H9 (cell line): ENCODE results near the gene GRIP1. TPM values are rescaled to one million over a fixed set of nuclear protein-coding genes. Genes with fewer than 3 reads are reported as not detected.

Source experiments
- DNase-seq: peaks from one replicate; pipeline ENCODE4 v3.0.0-alpha.2; 2017
- H2AFZ ChIP-seq: one replicate; pipeline ENCODE4 v1.6.1; 2013; ENCODE audit warnings: mild to moderate bottlenecking, low read length, control low read depth, moderate library complexity
- H2AK5ac ChIP-seq: 2 replicates; pipeline ENCODE4 v1.6.1; 2013; ENCODE audit warnings: low read length, control low read depth, mixed read lengths; ENCODE audit not compliant: insufficient read length
- H2BK120ac ChIP-seq: one replicate; pipeline ENCODE4 v1.6.1; 2013; ENCODE audit warnings: low read depth, mild to moderate bottlenecking, low read length, control low read depth, inconsistent platforms; ENCODE audit not compliant: poor library complexity, severe bottlenecking
- H2BK12ac ChIP-seq: 2 replicates; pipeline ENCODE4 v1.6.1; 2013; ENCODE audit warnings: low read length, control low read depth, mixed read lengths, low read depth; ENCODE audit not compliant: insufficient read length
- H2BK15ac ChIP-seq: 2 replicates; pipeline ENCODE4 v1.6.1; 2013; ENCODE audit warnings: low read depth, low read length, control low read depth
- H2BK20ac ChIP-seq: one replicate; pipeline ENCODE4 v1.6.1; 2013; ENCODE audit warnings: low read depth, mild to moderate bottlenecking, low read length, control low read depth, inconsistent platforms; ENCODE audit not compliant: poor library complexity, severe bottlenecking
- H2BK5ac ChIP-seq: 2 replicates; pipeline ENCODE4 v1.6.1; 2013; ENCODE audit warnings: low read length, control low read depth, mixed read lengths; ENCODE audit not compliant: insufficient read length
- H3K14ac ChIP-seq: 2 replicates; pipeline ENCODE4 v1.6.1; 2013; ENCODE audit warnings: low read length, control low read depth; ENCODE audit not compliant: insufficient read depth
- H3K18ac ChIP-seq: 2 replicates; pipeline ENCODE4 v1.6.1; 2013; ENCODE audit warnings: low read depth, mild to moderate bottlenecking, mixed read lengths, low read length, control low read depth; ENCODE audit not compliant: insufficient read length
- H3K23ac ChIP-seq: 2 replicates; pipeline ENCODE4 v1.6.1; 2013; ENCODE audit warnings: low read length, control low read depth, mixed read lengths, low read depth; ENCODE audit not compliant: insufficient read length
- H3K23me2 ChIP-seq: 2 replicates; pipeline ENCODE4 v1.6.1; 2013; ENCODE audit warnings: low read depth, mild to moderate bottlenecking, mixed read lengths, low read length, control low read depth; ENCODE audit not compliant: insufficient read length, poor library complexity, severe bottlenecking
- H3K27ac ChIP-seq: 2 replicates; pipeline ENCODE4 v1.5.1; 2013; ENCODE audit warnings: low read length, control low read depth, mixed read lengths, low read depth; ENCODE audit not compliant: insufficient read length
- H3K27me3 ChIP-seq: 2 replicates; pipeline ENCODE4 v1.6.1; 2013; ENCODE audit warnings: low read length, control low read depth, inconsistent platforms; ENCODE audit not compliant: insufficient read depth
- H3K4ac ChIP-seq: 2 replicates; pipeline ENCODE4 v1.6.1; 2013; ENCODE audit warnings: low read depth, mild to moderate bottlenecking, control low read depth, inconsistent platforms, low read length, moderate library complexity
- H3K4me1 ChIP-seq: 2 replicates; pipeline ENCODE4 v1.6.1; 2013; ENCODE audit warnings: low read length, control low read depth, inconsistent platforms; ENCODE audit not compliant: insufficient read depth
- H3K4me2 ChIP-seq: 2 replicates; pipeline ENCODE4 v1.6.1; 2013; ENCODE audit warnings: low read length, control low read depth, mixed read lengths; ENCODE audit not compliant: insufficient read length, insufficient read depth
- H3K56ac ChIP-seq: 2 replicates; pipeline ENCODE4 v1.6.1; 2013; ENCODE audit warnings: low read depth, mild to moderate bottlenecking, mixed read lengths, low read length, control low read depth; ENCODE audit not compliant: insufficient read length
- H3K79me1 ChIP-seq: 2 replicates; pipeline ENCODE4 v1.6.1; 2013; ENCODE audit warnings: low read depth, mild to moderate bottlenecking, moderate library complexity, low read length, control low read depth, inconsistent platforms; ENCODE audit not compliant: insufficient read depth, poor library complexity, severe bottlenecking
- H3K79me2 ChIP-seq: 2 replicates; pipeline ENCODE4 v1.6.1; 2013; ENCODE audit warnings: low read length, control low read depth, inconsistent platforms; ENCODE audit not compliant: insufficient read depth
- H3K9ac ChIP-seq: 2 replicates; pipeline ENCODE4 v1.6.1; 2013; ENCODE audit warnings: low read length, control low read depth, mixed read lengths; ENCODE audit not compliant: insufficient read length; ENCODE audit errors: extremely low read depth
- H3K9me3 ChIP-seq: one replicate; pipeline ENCODE4 v1.6.1; 2013; ENCODE audit warnings: low read depth, low read length, inconsistent platforms; ENCODE audit not compliant: control insufficient read depth
- H3T11ph ChIP-seq: one replicate; pipeline ENCODE4 v1.6.1; 2013; ENCODE audit warnings: mild to moderate bottlenecking, low read length, control low read depth, inconsistent platforms
- H4K20me1 ChIP-seq: one replicate; pipeline ENCODE4 v1.6.1; 2013; ENCODE audit not compliant: control insufficient read depth, insufficient read length, insufficient read depth
- H4K5ac ChIP-seq: 2 replicates; pipeline ENCODE4 v1.6.1; 2013; ENCODE audit warnings: low read depth, mild to moderate bottlenecking, mixed read lengths, low read length, control low read depth; ENCODE audit not compliant: insufficient read length
- H4K8ac ChIP-seq: replicated peaks from 2 replicates; pipeline ENCODE4 v1.6.1; 2013; ENCODE audit warnings: low read length, control low read depth, mixed read lengths, low read depth; ENCODE audit not compliant: insufficient read length
- H4K91ac ChIP-seq: 2 replicates; pipeline ENCODE4 v1.6.1; 2013; ENCODE audit warnings: low read depth, mild to moderate bottlenecking, moderate library complexity, mixed read lengths, low read length, control low read depth; ENCODE audit not compliant: insufficient read length
- H3K27ac Mint-ChIP-seq, 3 experiments: 2 replicates in 2 of 3; 3 replicates in 1 of 3; pipeline ENCODE4 v1.8.0; 2020 to 2021; ENCODE audit warnings: mixed read lengths in 3 of 3, mild to moderate bottlenecking in 1 of 3, moderate library complexity in 1 of 3
- H3K27me3 Mint-ChIP-seq: 2 replicates; pipeline ENCODE4 v1.8.0; 2021; ENCODE audit warnings: low read depth, mild to moderate bottlenecking, moderate library complexity, mixed read lengths
- H3K36me3 Mint-ChIP-seq, 3 experiments: 2 replicates in 2 of 3; 3 replicates in 1 of 3; pipeline ENCODE4 v1.8.0; 2020 to 2021; ENCODE audit warnings: low read depth in 3 of 3, mixed read lengths in 3 of 3; ENCODE audit not compliant: insufficient read depth in 1 of 3
- H3K4me1 Mint-ChIP-seq, 2 experiments: 2 replicates each; pipeline ENCODE4 v1.8.0; 2020; ENCODE audit warnings: mixed read lengths in 2 of 2
- H3K4me3 Mint-ChIP-seq, 2 experiments: 2 replicates in 1 of 2; 3 replicates in 1 of 2; pipeline ENCODE4 v1.8.0; 2020 to 2021; ENCODE audit warnings: mild to moderate bottlenecking in 2 of 2, mixed read lengths in 2 of 2, moderate library complexity in 1 of 2
- H3K9me3 Mint-ChIP-seq, 2 experiments: 2 replicates in 1 of 2; 3 replicates in 1 of 2; pipeline ENCODE4 v1.8.0; 2020; ENCODE audit warnings: mild to moderate bottlenecking in 2 of 2, mixed read lengths in 2 of 2, moderate library complexity in 1 of 2
- CTCF ChIP-seq: fragments of 200-600 bp; sonication (generic); conservative IDR thresholded peaks from 3 replicates; pipeline ENCODE4 v1.8.0; 2021; ENCODE audit warnings: antibody characterized with exemption, mild to moderate bottlenecking
- WGBS: extraction: QIAGEN DNeasy Blood & Tissue Kit; methylation state at CpG from one replicate; pipeline ENCODE4 v1.1.7; 2013; ENCODE audit warnings: missing lambda C conversion rate, low lambda C conversion rate, mixed read lengths; ENCODE audit not compliant: insufficient read length; ENCODE audit errors: extremely low coverage; 5-methylcytosine and 5-hydroxymethylcytosine counted together
- total RNA-seq: library from RNA; stranded (reverse); gene quantifications from 2 replicates; pipeline ENCODE4 v1.2.1, GENCODE V29; 2021

The GRIP1 gene
- total RNA-seq, 1 experiment from 2014 or later, result 19.5 TPM

GRCh38 chr12:66674495-66675122 lies 4.3 kb downstream of the GRIP1 start:
- Histone ChIP-seq H3K4me1 (peaks cover 4% of the 10 kb centered on the region; the same call in 1 of the 2 replicates), H4K8ac (no peak overlapping the region), H2BK15ac (no peak overlapping the region), H3K14ac (no peak overlapping the region), H2AFZ (no peak overlapping the region), H3T11ph (no peak overlapping the region), H4K20me1 (no peaks in the 10 kb centered on the region), H4K91ac (no peak overlapping the region), H2BK5ac (no peak overlapping the region), H2BK12ac (no peak overlapping the region), H3K4me2 (no peak overlapping the region), H3K79me2 (no peaks in the 10 kb centered on the region), H3K9ac (no peak overlapping the region), H3K79me1 (no peaks in the 10 kb centered on the region), H3K56ac (no peak overlapping the region), H3K23me2 (no peaks in the 10 kb centered on the region), H3K27me3 (no peaks in the 10 kb centered on the region), H2AK5ac (no peak overlapping the region), H3K27ac (no peak overlapping the region), H2BK20ac (no peak overlapping the region), H3K18ac (no peak overlapping the region), H2BK120ac (no peak overlapping the region), H3K23ac (no peak overlapping the region), H3K4ac (no peak overlapping the region), H3K9me3 (no peaks in the 10 kb centered on the region), H4K5ac (no peak overlapping the region)
- Mint-ChIP-seq H3K9me3 (no peaks in the 10 kb centered on the region), H3K27me3 (no peaks in the 10 kb centered on the region), H3K4me1 (peaks cover 20 to 27% of the 10 kb centered on the region in 2 experiments), H3K36me3 (no peaks in the 10 kb centered on the region; a peak in 1 of 7 replicates), H3K27ac (no peak overlapping the region), H3K4me3 (no peak overlapping the region)
- no peak for DNase-seq
- TF ChIP-seq CTCF, result no peak
- no CpG with 5 or more reads among the region's 4 CpGs for WGBS
